ENCODE results near the gene CLIC4. TPM values are rescaled to one million over a fixed set of nuclear protein-coding genes. Genes with fewer than 3 reads are reported as not detected.

The CLIC4 gene
- total and polyA plus RNA-seq, 2 experiments from 2014 or later: 92.5 to 308 TPM

GRCh38 chr1:24828183-24828886 is 83.1 kb downstream of the CLIC4 start:
- Histone ChIP-seq H3K36me3 (ENCODE audit: insufficient read depth) (no peaks in the 10 kb centered on the region), H3K4me1 (ENCODE audit: insufficient read depth) (no peaks in the 10 kb centered on the region), H4K20me1 (replicated peaks; ENCODE audit: insufficient read depth) (peaks cover 53% of the 10 kb centered on the region), H2AFZ (no peak overlapping the region), H3K9me2 (ENCODE audit: insufficient read depth) (no peaks in the 10 kb centered on the region), H3K4me3 (no peak overlapping the region), H3K27me3 (ENCODE audit: insufficient read depth) (no peaks in the 10 kb centered on the region), H3K4me2 (no peak overlapping the region), H3K27ac (ENCODE audit: low read depth) (no peak overlapping the region), H3K79me2 (replicated peaks; ENCODE audit: insufficient read depth) (peaks cover 84% of the 10 kb centered on the region), H3F3A (replicated peaks; ENCODE audit: low read depth) (no peaks in the 10 kb centered on the region)
- Mint-ChIP-seq H3K27ac (no peak overlapping the region), H3K36me3 (ENCODE audit: low read depth) (peaks cover 15% of the 10 kb centered on the region), H3K4me3 (no peak overlapping the region), H3K27me3 (ENCODE audit: insufficient read depth, low read depth, poor library complexity) (no peaks in the 10 kb centered on the region), H3K9me3 (no peaks in the 10 kb centered on the region; the same call in 2 of the 3 replicates), H3K4me1 (peaks cover 13% of the 10 kb centered on the region; the same call in 2 of the 3 replicates)
- no peak for TF ChIP-seq CREB1 (CRISPR knock-in tag; IDR thresholded peaks at IDR 0.05; ENCODE audit: low read depth)
- no peak for TF ChIP-seq REST (IDR thresholded peaks at IDR 0.05; ENCODE audit: unreplicated experiment)
- TF ChIP-seq POLR2AphosphoS5 (IDR thresholded peaks at IDR 0.05; ENCODE audit: low read depth): no peak
- TF ChIP-seq JUNB (IDR thresholded peaks at IDR 0.05; ENCODE audit: unreplicated experiment): no peak
- no peak for TF ChIP-seq ZNF462 (CRISPR knock-in tag; IDR thresholded peaks at IDR 0.05)
- no peak for TF ChIP-seq ZNF331 (CRISPR knock-in tag; IDR thresholded peaks at IDR 0.05; ENCODE audit: low read depth)
- no peak for TF ChIP-seq STAT1 (IDR thresholded peaks at IDR 0.05; ENCODE audit: unreplicated experiment)
- TF ChIP-seq NANOG (IDR thresholded peaks at IDR 0.05; ENCODE audit: borderline replicate concordance): no peak
- TF ChIP-seq CTCF (conservative IDR thresholded peaks at IDR 0.05; ENCODE audit: low read depth in 2 of 2): no peak
- no peak for TF ChIP-seq ZNF114 (CRISPR knock-in tag; IDR thresholded peaks at IDR 0.05)
- TF ChIP-seq ETS1 (IDR thresholded peaks at IDR 0.05): no peak
- no peak for TF ChIP-seq EZH2phosphoT487 (IDR thresholded peaks at IDR 0.05; ENCODE audit: unreplicated experiment)
- no peak for TF ChIP-seq EZH2 (IDR thresholded peaks at IDR 0.05; ENCODE audit: low read depth, unreplicated experiment)
- ATAC-seq (no peak), DNase-seq (ENCODE audit: low spot score) (no peak)

Data from GM23338 (cell line).